ENCODE measurements around the gene ANKRD60. TPM values are rescaled to one million over a fixed set of nuclear protein-coding genes. Genes with fewer than 3 reads are reported as not detected.

Gene ANKRD60
- total and polyA plus RNA-seq, 2 of the 4 experiments (the other 2 are of a cell fraction): not detected

- DNase-seq (no peak), ATAC-seq (ENCODE audit: low read depth) (peak; percentile 22; the same call in 1 of the 2 replicates)
- BruUV-seq (replicated peaks): no TSS peak
- Histone ChIP-seq H2BK5ac (ENCODE audit: low read depth, low read length, poor library complexity, severe bottlenecking) (no peak overlapping the region), H2BK120ac (ENCODE audit: low read depth, low read length) (no peak overlapping the region), H4K91ac (ENCODE audit: insufficient read depth, low read depth, low read length) (no peak overlapping the region), H3K14ac (replicated peaks; ENCODE audit: low read depth, low read length) (no peak overlapping the region), H3K4me1 (ENCODE audit: control insufficient read depth, insufficient read depth, low read length) (no peaks in the 10 kb centered on the region; the same call in 1 of the 2 replicates), H4K20me1 (ENCODE audit: insufficient read depth, low read length) (no peaks in the 10 kb centered on the region), H2AK5ac (ENCODE audit: low read depth, low read length) (no peak overlapping the region), H3K9ac (ENCODE audit: low read depth, low read length) (no peak overlapping the region), H3K27ac (ENCODE audit: insufficient read depth, low read length) (no peak overlapping the region), H4K5ac (ENCODE audit: low read depth, low read length) (no peak overlapping the region; the same call in 1 of the 2 replicates), H2AK9ac (replicated peaks; ENCODE audit: low read depth, low read length, poor library complexity) (no peak overlapping the region), H3K4me3 (ENCODE audit: insufficient read depth, low read depth, low read length) (no peak overlapping the region), H3K36me3 (ENCODE audit: control insufficient read depth, insufficient read depth, low read length) (no peaks in the 10 kb centered on the region), H2AFZ (replicated peaks; ENCODE audit: low read length, poor library complexity) (peak overlapping the region; percentile 78), H3K18ac (ENCODE audit: low read depth, low read length) (no peak overlapping the region), H2BK20ac (ENCODE audit: low read depth, low read length) (no peak overlapping the region), H3K56ac (ENCODE audit: extremely low read depth, insufficient read depth, low read length) (no peak overlapping the region), H2BK15ac (ENCODE audit: low read depth, low read length) (no peak overlapping the region), H3K27me3 (ENCODE audit: control insufficient read depth, insufficient read depth, low read length) (peaks cover 12% of the 10 kb centered on the region), H3K9me3 (ENCODE audit: control insufficient read depth, insufficient read depth, low read length) (no peaks in the 10 kb centered on the region), H3K4ac (ENCODE audit: low read depth, low read length) (no peak overlapping the region), H3K4me2 (ENCODE audit: low read depth, low read length) (no peak overlapping the region; the same call in 1 of the 2 replicates), H3K9me1 (ENCODE audit: insufficient read depth, low read length) (no peaks in the 10 kb centered on the region), H3K79me1 (ENCODE audit: low read depth in 1 of 2, low read length in 2 of 2) (no peaks in the 10 kb centered on the region), H4K8ac (ENCODE audit: low read depth in 2 of 2, low read length in 2 of 2) (peak overlapping the region in 1 of 2 experiments; percentile 57; a peak in 1 of 4 replicates), H3K23ac (ENCODE audit: low read depth, low read length) (no peak overlapping the region)
- in situ Hi-C loops (cut with MboI; ENCODE audit: low sequenced_read_pairs) (no loop called here), dilution Hi-C loops (cut with HindIII; ENCODE audit: low sequenced_read_pairs, unreplicated experiment) (no loop called here), intact Hi-C loops (cut with micrococcal nuclease) (no loop called here)
- ChIA-PET POLR2A (ENCODE audit: unreplicated experiment) (no interaction called here), CTCF (no interaction called here)
- WGBS, 2 experiments (ENCODE audit: extremely low coverage in 2 of 2, insufficient read length in 1 of 2): 57% methylated on average over 1 of the region's 26 CpGs; no CpG with 5 or more reads in 1 of the 2 experiments
- TF ChIP-seq, protein P1, sequence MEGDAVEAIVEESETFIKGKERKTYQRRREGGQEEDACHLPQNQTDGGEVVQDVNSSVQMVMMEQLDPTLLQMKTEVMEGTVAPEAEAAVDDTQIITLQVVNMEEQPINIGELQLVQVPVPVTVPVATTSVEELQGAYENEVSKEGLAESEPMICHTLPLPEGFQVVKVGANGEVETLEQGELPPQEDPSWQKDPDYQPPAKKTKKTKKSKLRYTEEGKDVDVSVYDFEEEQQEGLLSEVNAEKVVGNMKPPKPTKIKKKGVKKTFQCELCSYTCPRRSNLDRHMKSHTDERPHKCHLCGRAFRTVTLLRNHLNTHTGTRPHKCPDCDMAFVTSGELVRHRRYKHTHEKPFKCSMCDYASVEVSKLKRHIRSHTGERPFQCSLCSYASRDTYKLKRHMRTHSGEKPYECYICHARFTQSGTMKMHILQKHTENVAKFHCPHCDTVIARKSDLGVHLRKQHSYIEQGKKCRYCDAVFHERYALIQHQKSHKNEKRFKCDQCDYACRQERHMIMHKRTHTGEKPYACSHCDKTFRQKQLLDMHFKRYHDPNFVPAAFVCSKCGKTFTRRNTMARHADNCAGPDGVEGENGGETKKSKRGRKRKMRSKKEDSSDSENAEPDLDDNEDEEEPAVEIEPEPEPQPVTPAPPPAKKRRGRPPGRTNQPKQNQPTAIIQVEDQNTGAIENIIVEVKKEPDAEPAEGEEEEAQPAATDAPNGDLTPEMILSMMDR (conservative IDR thresholded peaks at IDR 0.05; ENCODE audit: low read depth, low read length): no peak
- TF ChIP-seq RFX5 (IDR thresholded peaks at IDR 0.05; ENCODE audit: low read depth, low read length) (no peak), NFE2L2 (IDR thresholded peaks at IDR 0.05; ENCODE audit: low read depth, low read length) (no peak), MXI1 (IDR thresholded peaks at IDR 0.05; ENCODE audit: borderline replicate concordance, low read depth, low read length) (no peak), ELK1 (IDR thresholded peaks at IDR 0.05; ENCODE audit: borderline replicate concordance, low read depth, low read length) (no peak), BHLHE40 (IDR thresholded peaks at IDR 0.05; ENCODE audit: low read depth, low read length) (no peak), FOS (IDR thresholded peaks at IDR 0.05; ENCODE audit: low read depth, low read length) (no peak), CEBPB (IDR thresholded peaks at IDR 0.05; ENCODE audit: low read depth, low read length) (no peak), SMC3 (IDR thresholded peaks at IDR 0.05; ENCODE audit: low read depth, low read length) (no peak), MAFK (IDR thresholded peaks at IDR 0.05; ENCODE audit: low read depth, low read length) (no peak), MAZ (IDR thresholded peaks at IDR 0.05; ENCODE audit: borderline replicate concordance, low read depth, low read length) (no peak), RCOR1 (IDR thresholded peaks at IDR 0.05; ENCODE audit: insufficient replicate concordance, low read length) (no peak), CHD1 (IDR thresholded peaks at IDR 0.05; ENCODE audit: low read depth, low read length) (no peak), POLR2A (IDR thresholded peaks at IDR 0.05; ENCODE audit: low read depth, low read length) (no peak)
- TF ChIP-seq, protein P2, sequence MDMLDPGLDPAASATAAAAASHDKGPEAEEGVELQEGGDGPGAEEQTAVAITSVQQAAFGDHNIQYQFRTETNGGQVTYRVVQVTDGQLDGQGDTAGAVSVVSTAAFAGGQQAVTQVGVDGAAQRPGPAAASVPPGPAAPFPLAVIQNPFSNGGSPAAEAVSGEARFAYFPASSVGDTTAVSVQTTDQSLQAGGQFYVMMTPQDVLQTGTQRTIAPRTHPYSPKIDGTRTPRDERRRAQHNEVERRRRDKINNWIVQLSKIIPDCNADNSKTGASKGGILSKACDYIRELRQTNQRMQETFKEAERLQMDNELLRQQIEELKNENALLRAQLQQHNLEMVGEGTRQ (IDR thresholded peaks at IDR 0.05; ENCODE audit: low read depth, low read length): no peak
Measured at GRCh38 chr20:58173930-58174707, 54.3 kb downstream of the ANKRD60 start.

Measured in IMR-90 (cell line).